ENCODE results near the gene SASH1. TPM values are rescaled to one million over a fixed set of nuclear protein-coding genes. Genes with fewer than 3 reads are reported as not detected.
"Not testable (repeated sequence)": the region's sequence is repeated elsewhere in the genome, so short reads cannot be mapped to it uniquely, and the experiment has no call there.

The SASH1 gene
- total RNA-seq, 2 donors from 2014 or later: 21.0 to 49.8 TPM

- H3K9me3 ChIP-seq: no peaks in the 10 kb centered on the region
- 63 to 77% methylated on average over 4 of the region's 4 CpGs for WGBS, 2 donors
- TF ChIP-seq, protein P1, sequence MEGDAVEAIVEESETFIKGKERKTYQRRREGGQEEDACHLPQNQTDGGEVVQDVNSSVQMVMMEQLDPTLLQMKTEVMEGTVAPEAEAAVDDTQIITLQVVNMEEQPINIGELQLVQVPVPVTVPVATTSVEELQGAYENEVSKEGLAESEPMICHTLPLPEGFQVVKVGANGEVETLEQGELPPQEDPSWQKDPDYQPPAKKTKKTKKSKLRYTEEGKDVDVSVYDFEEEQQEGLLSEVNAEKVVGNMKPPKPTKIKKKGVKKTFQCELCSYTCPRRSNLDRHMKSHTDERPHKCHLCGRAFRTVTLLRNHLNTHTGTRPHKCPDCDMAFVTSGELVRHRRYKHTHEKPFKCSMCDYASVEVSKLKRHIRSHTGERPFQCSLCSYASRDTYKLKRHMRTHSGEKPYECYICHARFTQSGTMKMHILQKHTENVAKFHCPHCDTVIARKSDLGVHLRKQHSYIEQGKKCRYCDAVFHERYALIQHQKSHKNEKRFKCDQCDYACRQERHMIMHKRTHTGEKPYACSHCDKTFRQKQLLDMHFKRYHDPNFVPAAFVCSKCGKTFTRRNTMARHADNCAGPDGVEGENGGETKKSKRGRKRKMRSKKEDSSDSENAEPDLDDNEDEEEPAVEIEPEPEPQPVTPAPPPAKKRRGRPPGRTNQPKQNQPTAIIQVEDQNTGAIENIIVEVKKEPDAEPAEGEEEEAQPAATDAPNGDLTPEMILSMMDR (IDR thresholded peaks at IDR 0.05): no peak
- TF ChIP-seq POLR2A (IDR thresholded peaks at IDR 0.05): no peak
- no peaks in the 10 kb centered on the region for H3K36me3 ChIP-seq (replicated peaks in 1 of 2; ENCODE audit: insufficient read depth in 1 of 2, low read depth in 2 of 2)
- H3K27me3 ChIP-seq: no peaks in the 10 kb centered on the region
- DNase-seq (no peak), ATAC-seq (no peak)
- no peak overlapping the region for H3K27ac ChIP-seq
- peaks cover 17% of the 10 kb centered on the region for H3K4me1 ChIP-seq
- intact Hi-C loops (cut with DNase I): no loop called here
- no peak overlapping the region for H3K4me3 ChIP-seq
Measured at GRCh38 chr6:148347441-148348054, 4.9 kb downstream of the SASH1 start.

GRCh38 chr6:148348335-148348734 is 5.7 kb downstream of the SASH1 start:
- H3K4me3 ChIP-seq: no peak overlapping the region
- no peaks in the 10 kb centered on the region for H3K9me3 ChIP-seq
- 84 to 87% methylated on average over 3 of the region's 3 CpGs for WGBS, 2 donors
- intact Hi-C loops (cut with DNase I): no loop called here
- peaks cover 16% of the 10 kb centered on the region for H3K4me1 ChIP-seq
- no peak overlapping the region for H3K27ac ChIP-seq
- DNase-seq: no peak
- no peaks in the 10 kb centered on the region for H3K36me3 ChIP-seq (replicated peaks in 1 of 2; ENCODE audit: insufficient read depth in 1 of 2, low read depth in 2 of 2)
- no peak for ATAC-seq
- TF ChIP-seq POLR2A (IDR thresholded peaks at IDR 0.05): no peak
- TF ChIP-seq, protein P1 (IDR thresholded peaks at IDR 0.05): no peak
- H3K27me3 ChIP-seq: no peaks in the 10 kb centered on the region

GRCh38 chr6:148348778-148349177 is 6.1 kb downstream of the SASH1 start:
- DNase-seq: no peak
- TF ChIP-seq, protein P1 (IDR thresholded peaks at IDR 0.05): no peak
- TF ChIP-seq POLR2A (IDR thresholded peaks at IDR 0.05): no peak
- Histone ChIP-seq H3K27me3 (no peaks in the 10 kb centered on the region), H3K4me3 (no peak overlapping the region), H3K36me3 (replicated peaks in 1 of 2; ENCODE audit: insufficient read depth in 1 of 2, low read depth in 2 of 2) (no peaks in the 10 kb centered on the region), H3K27ac (no peak overlapping the region), H3K9me3 (no peaks in the 10 kb centered on the region), H3K4me1 (peaks cover 11% of the 10 kb centered on the region)
- intact Hi-C loops (cut with DNase I): no loop called here
- no peak for ATAC-seq
- WGBS, 2 donors: 75 to 83% methylated on average over 10 of the region's 10 CpGs

- no peaks in the 10 kb centered on the region for H3K36me3 ChIP-seq (replicated peaks in 1 of 2; ENCODE audit: insufficient read depth in 1 of 2, low read depth in 2 of 2)
- WGBS, 2 donors: 97 to 99% methylated on average over 9 of the region's 9 CpGs
- H3K9me3 ChIP-seq: no peaks in the 10 kb centered on the region
- ATAC-seq (no peak), DNase-seq (no peak)
- peaks cover 7% of the 10 kb centered on the region for H3K4me1 ChIP-seq
- no peak overlapping the region for H3K4me3 ChIP-seq
- intact Hi-C loops (cut with DNase I): no loop called here
- no peaks in the 10 kb centered on the region for H3K27me3 ChIP-seq
- no peak overlapping the region for H3K27ac ChIP-seq
- TF ChIP-seq POLR2A (IDR thresholded peaks at IDR 0.05): no peak
- TF ChIP-seq, protein P1 (IDR thresholded peaks at IDR 0.05): no peak
Measured at GRCh38 chr6:148349466-148349865, 6.8 kb downstream of the SASH1 start.

- TF ChIP-seq, protein P1 (IDR thresholded peaks at IDR 0.05): no peak
- TF ChIP-seq POLR2A (IDR thresholded peaks at IDR 0.05): no peak
- DNase-seq (no peak), ATAC-seq (no peak)
- Histone ChIP-seq H3K27me3 (no peaks in the 10 kb centered on the region), H3K9me3 (no peaks in the 10 kb centered on the region), H3K27ac (no peak overlapping the region), H3K4me1 (no peaks in the 10 kb centered on the region), H3K36me3 (replicated peaks in 1 of 2; ENCODE audit: insufficient read depth in 1 of 2, low read depth in 2 of 2) (no peaks in the 10 kb centered on the region), H3K4me3 (no peak overlapping the region)
- whole genome bisulfite sequencing, 2 donors: 75 to 97% methylated on average over 1 of the region's 1 CpG
- intact Hi-C loops (cut with DNase I): no loop called here
Measured at GRCh38 chr6:148351309-148351708, 8.7 kb downstream of the SASH1 start.

GRCh38 chr6:148352421-148352820 is 9.8 kb downstream of the SASH1 start:
- H3K36me3 ChIP-seq (replicated peaks in 1 of 2; ENCODE audit: insufficient read depth in 1 of 2, low read depth in 2 of 2): not testable (repeated sequence)
- 89 to 96% methylated on average over 7 of the region's 7 CpGs for WGBS, 2 donors

More at GRCh38 chr6:148352421-148352820, 9.8 kb downstream of the SASH1 start:
- H3K27me3 ChIP-seq; H3K4me1 ChIP-seq; DNase-seq; ATAC-seq; H3K4me3 ChIP-seq; H3K9me3 ChIP-seq; intact Hi-C loops (cut with DNase I); H3K27ac ChIP-seq: not testable (repeated sequence)

Measured in body of pancreas (tissue), 4 donors.